RWPE1 (cell line): ENCODE results near the gene GABRG2.

Experiments used
- CTCF ChIA-PET: fragments of 350-600 bp; sonication (Branson Sonifier 250); formaldehyde crosslinking; extraction: SDS; loops from one replicate; lab custom pipeline; 2021; lab: Yijun Ruan, JAX
- POLR2A ChIA-PET: fragments of 400-600 bp; formaldehyde crosslinking; extraction: SDS; loops from one replicate; lab custom pipeline; 2020; ENCODE audit warnings: antibody characterized with exemption; ENCODE audit not compliant: low non-redundant PET; lab: Yijun Ruan, JAX
- DNase-seq: peaks from one replicate; pipeline ENCODE4 v3.0.0; 2012; ENCODE audit warnings: low spot score
- H3K27ac ChIP-seq: fragments of 450-650 bp; 2 replicates; pipeline ENCODE4 v1.5.1; 2017
- CTCF ChIP-seq: fragments of 450-650 bp; conservative IDR thresholded peaks from 2 replicates; pipeline ENCODE4 v1.5.1; 2017; ENCODE audit warnings: low read depth, mild to moderate bottlenecking

The GABRG2 gene

GRCh38 chr5:162067162-162067561 lies 411 bp upstream of the GABRG2 start:
- no peak for TF ChIP-seq CTCF
- no peak for DNase-seq
- H3K27ac ChIP-seq = no peak overlapping the region
- POLR2A ChIA-PET = no interaction called here
- CTCF ChIA-PET = interaction anchor here (0.6 kb wide), 1 partner anchor 1337 kb away, joined by 4 read pairs; no protein-coding TSS in a partner anchor

- ChIA-PET CTCF (no interaction called here), POLR2A (no interaction called here)
- no peak overlapping the region for H3K27ac ChIP-seq
- TF ChIP-seq CTCF = no peak
- peak; percentile 27 for DNase-seq
Measured at GRCh38 chr5:162068412-162068811, 839 bp downstream of the GABRG2 start.

- ChIA-PET CTCF (no interaction called here), POLR2A (no interaction called here)
- no peak for TF ChIP-seq CTCF
- DNase-seq = no peak
- H3K27ac ChIP-seq = no peak overlapping the region
Measured at GRCh38 chr5:162068936-162069335, 1.4 kb downstream of the GABRG2 start.

- no peak for TF ChIP-seq CTCF
- POLR2A ChIA-PET = no interaction called here
- CTCF ChIA-PET = no interaction called here
Measured at GRCh38 chr5:162078805-162079204, 11.2 kb downstream of the GABRG2 start.

GRCh38 chr5:162091336-162091735 lies 23.8 kb downstream of the GABRG2 start:
- no peak for TF ChIP-seq CTCF
- no peak overlapping the region for H3K27ac ChIP-seq
- no peak for DNase-seq
- CTCF ChIA-PET = no interaction called here
- POLR2A ChIA-PET = no interaction called here

More at GRCh38 chr5:162078805-162079204, 11.2 kb downstream of the GABRG2 start:
- H3K27ac ChIP-seq = no peak overlapping the region
- no peak for DNase-seq

GRCh38 chr5:162096448-162096847 lies 28.9 kb downstream of the GABRG2 start:
- no peak for TF ChIP-seq CTCF
- H3K27ac ChIP-seq = no peak overlapping the region
- no peak for DNase-seq
- ChIA-PET POLR2A (no interaction called here), CTCF (no interaction called here)

- TF ChIP-seq CTCF = no peak
- H3K27ac ChIP-seq = no peak overlapping the region
- DNase-seq = no peak
- POLR2A ChIA-PET = no interaction called here
- CTCF ChIA-PET = no interaction called here
Measured at GRCh38 chr5:162107591-162107990, 40.0 kb downstream of the GABRG2 start.
